GM23338 (cell line): Measurements from ENCODE around the gene BTNL8.

Source experiments
- CREB1 ChIP-seq: fragments of 250-450 bp; sonication (Bioruptor Pico); IDR thresholded peaks from 2 replicates; pipeline ENCODE4 v1.5.0; 2020; ENCODE audit warnings: low read depth, mild to moderate bottlenecking, moderate library complexity
- EZH2 ChIP-seq: fragments of 200-600 bp; sonication (generic); IDR thresholded peaks from one replicate; pipeline ENCODE4 v1.8.0; 2017; ENCODE audit warnings: antibody characterized with exemption, mild to moderate bottlenecking, low read depth; ENCODE audit not compliant: unreplicated experiment
- EZH2phosphoT487 ChIP-seq: fragments of 200-600 bp; sonication (generic); IDR thresholded peaks from one replicate; pipeline ENCODE4 v1.8.1; 2018; ENCODE audit warnings: antibody characterized with exemption; ENCODE audit not compliant: unreplicated experiment
- JUNB ChIP-seq: IDR thresholded peaks from one replicate; pipeline ENCODE4 v1.6.1; 2016; ENCODE audit warnings: antibody characterized with exemption; ENCODE audit not compliant: unreplicated experiment
- NANOG ChIP-seq: IDR thresholded peaks from 2 replicates; pipeline ENCODE4 v1.6.1; 2016; ENCODE audit warnings: antibody characterized with exemption, borderline replicate concordance
- POLR2AphosphoS5 ChIP-seq: IDR thresholded peaks from 2 replicates; pipeline ENCODE4 v1.6.1; 2016; ENCODE audit warnings: antibody characterized with exemption, low read depth
- STAT1 ChIP-seq: IDR thresholded peaks from one replicate; pipeline ENCODE4 v1.6.1; 2016; ENCODE audit warnings: antibody characterized with exemption; ENCODE audit not compliant: unreplicated experiment
- ZNF114 ChIP-seq: fragments of 250-450 bp; sonication (Bioruptor Pico); IDR thresholded peaks from 2 replicates; pipeline ENCODE4 v1.5.0; 2020; ENCODE audit warnings: mild to moderate bottlenecking, moderate library complexity
- ZNF331 ChIP-seq: fragments of 250-450 bp; sonication (Bioruptor Pico); IDR thresholded peaks from 2 replicates; pipeline ENCODE4 v1.5.0; 2020; ENCODE audit warnings: low read depth, mild to moderate bottlenecking, moderate library complexity
- TF ChIP-seq, protein P1 (sequence below), 2 experiments: fragments of 200-600 bp in 1 of 2; sonication (generic) in 1 of 2; conservative IDR thresholded peaks; 2 replicates each; pipeline versions ENCODE4 v1.5.1 to v1.6.1; 2016 to 2017; ENCODE audit warnings: antibody characterized with exemption in 2 of 2, low read depth in 2 of 2, mild to moderate bottlenecking in 2 of 2, moderate library complexity in 1 of 2
- TF ChIP-seq, protein P2 (sequence below): IDR thresholded peaks from one replicate; pipeline ENCODE4 v1.6.1; 2018; ENCODE audit warnings: antibody characterized with exemption; ENCODE audit not compliant: unreplicated experiment
- TF ChIP-seq, protein P3 (sequence below): IDR thresholded peaks from 2 replicates; pipeline ENCODE4 v1.6.1; 2016; ENCODE audit warnings: antibody characterized with exemption

GRCh38 chr5:180935203-180935602, 36.2 kb downstream of the BTNL8 start:
- TF ChIP-seq, protein P1, sequence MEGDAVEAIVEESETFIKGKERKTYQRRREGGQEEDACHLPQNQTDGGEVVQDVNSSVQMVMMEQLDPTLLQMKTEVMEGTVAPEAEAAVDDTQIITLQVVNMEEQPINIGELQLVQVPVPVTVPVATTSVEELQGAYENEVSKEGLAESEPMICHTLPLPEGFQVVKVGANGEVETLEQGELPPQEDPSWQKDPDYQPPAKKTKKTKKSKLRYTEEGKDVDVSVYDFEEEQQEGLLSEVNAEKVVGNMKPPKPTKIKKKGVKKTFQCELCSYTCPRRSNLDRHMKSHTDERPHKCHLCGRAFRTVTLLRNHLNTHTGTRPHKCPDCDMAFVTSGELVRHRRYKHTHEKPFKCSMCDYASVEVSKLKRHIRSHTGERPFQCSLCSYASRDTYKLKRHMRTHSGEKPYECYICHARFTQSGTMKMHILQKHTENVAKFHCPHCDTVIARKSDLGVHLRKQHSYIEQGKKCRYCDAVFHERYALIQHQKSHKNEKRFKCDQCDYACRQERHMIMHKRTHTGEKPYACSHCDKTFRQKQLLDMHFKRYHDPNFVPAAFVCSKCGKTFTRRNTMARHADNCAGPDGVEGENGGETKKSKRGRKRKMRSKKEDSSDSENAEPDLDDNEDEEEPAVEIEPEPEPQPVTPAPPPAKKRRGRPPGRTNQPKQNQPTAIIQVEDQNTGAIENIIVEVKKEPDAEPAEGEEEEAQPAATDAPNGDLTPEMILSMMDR (conservative IDR thresholded peaks at IDR 0.05; ENCODE audit: low read depth in 2 of 2), result no peak
- no peak for TF ChIP-seq EZH2
- no peak for TF ChIP-seq POLR2AphosphoS5
- TF ChIP-seq EZH2phosphoT487, result no peak
- no peak for TF ChIP-seq STAT1
- TF ChIP-seq, protein P2, sequence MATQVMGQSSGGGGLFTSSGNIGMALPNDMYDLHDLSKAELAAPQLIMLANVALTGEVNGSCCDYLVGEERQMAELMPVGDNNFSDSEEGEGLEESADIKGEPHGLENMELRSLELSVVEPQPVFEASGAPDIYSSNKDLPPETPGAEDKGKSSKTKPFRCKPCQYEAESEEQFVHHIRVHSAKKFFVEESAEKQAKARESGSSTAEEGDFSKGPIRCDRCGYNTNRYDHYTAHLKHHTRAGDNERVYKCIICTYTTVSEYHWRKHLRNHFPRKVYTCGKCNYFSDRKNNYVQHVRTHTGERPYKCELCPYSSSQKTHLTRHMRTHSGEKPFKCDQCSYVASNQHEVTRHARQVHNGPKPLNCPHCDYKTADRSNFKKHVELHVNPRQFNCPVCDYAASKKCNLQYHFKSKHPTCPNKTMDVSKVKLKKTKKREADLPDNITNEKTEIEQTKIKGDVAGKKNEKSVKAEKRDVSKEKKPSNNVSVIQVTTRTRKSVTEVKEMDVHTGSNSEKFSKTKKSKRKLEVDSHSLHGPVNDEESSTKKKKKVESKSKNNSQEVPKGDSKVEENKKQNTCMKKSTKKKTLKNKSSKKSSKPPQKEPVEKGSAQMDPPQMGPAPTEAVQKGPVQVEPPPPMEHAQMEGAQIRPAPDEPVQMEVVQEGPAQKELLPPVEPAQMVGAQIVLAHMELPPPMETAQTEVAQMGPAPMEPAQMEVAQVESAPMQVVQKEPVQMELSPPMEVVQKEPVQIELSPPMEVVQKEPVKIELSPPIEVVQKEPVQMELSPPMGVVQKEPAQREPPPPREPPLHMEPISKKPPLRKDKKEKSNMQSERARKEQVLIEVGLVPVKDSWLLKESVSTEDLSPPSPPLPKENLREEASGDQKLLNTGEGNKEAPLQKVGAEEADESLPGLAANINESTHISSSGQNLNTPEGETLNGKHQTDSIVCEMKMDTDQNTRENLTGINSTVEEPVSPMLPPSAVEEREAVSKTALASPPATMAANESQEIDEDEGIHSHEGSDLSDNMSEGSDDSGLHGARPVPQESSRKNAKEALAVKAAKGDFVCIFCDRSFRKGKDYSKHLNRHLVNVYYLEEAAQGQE, result no peak
- TF ChIP-seq CREB1 (CRISPR knock-in tag), result no peak
- TF ChIP-seq JUNB, result no peak
- TF ChIP-seq, protein P3, sequence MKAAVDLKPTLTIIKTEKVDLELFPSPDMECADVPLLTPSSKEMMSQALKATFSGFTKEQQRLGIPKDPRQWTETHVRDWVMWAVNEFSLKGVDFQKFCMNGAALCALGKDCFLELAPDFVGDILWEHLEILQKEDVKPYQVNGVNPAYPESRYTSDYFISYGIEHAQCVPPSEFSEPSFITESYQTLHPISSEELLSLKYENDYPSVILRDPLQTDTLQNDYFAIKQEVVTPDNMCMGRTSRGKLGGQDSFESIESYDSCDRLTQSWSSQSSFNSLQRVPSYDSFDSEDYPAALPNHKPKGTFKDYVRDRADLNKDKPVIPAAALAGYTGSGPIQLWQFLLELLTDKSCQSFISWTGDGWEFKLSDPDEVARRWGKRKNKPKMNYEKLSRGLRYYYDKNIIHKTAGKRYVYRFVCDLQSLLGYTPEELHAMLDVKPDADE, result no peak
- no peak for TF ChIP-seq ZNF114 (CRISPR knock-in tag)
- TF ChIP-seq NANOG, result no peak
- no peak for TF ChIP-seq ZNF331
